ENCODE measurements around the gene DNAJC2.

Gene DNAJC2, protein sequence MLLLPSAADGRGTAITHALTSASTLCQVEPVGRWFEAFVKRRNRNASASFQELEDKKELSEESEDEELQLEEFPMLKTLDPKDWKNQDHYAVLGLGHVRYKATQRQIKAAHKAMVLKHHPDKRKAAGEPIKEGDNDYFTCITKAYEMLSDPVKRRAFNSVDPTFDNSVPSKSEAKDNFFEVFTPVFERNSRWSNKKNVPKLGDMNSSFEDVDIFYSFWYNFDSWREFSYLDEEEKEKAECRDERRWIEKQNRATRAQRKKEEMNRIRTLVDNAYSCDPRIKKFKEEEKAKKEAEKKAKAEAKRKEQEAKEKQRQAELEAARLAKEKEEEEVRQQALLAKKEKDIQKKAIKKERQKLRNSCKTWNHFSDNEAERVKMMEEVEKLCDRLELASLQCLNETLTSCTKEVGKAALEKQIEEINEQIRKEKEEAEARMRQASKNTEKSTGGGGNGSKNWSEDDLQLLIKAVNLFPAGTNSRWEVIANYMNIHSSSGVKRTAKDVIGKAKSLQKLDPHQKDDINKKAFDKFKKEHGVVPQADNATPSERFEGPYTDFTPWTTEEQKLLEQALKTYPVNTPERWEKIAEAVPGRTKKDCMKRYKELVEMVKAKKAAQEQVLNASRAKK

DNA sequence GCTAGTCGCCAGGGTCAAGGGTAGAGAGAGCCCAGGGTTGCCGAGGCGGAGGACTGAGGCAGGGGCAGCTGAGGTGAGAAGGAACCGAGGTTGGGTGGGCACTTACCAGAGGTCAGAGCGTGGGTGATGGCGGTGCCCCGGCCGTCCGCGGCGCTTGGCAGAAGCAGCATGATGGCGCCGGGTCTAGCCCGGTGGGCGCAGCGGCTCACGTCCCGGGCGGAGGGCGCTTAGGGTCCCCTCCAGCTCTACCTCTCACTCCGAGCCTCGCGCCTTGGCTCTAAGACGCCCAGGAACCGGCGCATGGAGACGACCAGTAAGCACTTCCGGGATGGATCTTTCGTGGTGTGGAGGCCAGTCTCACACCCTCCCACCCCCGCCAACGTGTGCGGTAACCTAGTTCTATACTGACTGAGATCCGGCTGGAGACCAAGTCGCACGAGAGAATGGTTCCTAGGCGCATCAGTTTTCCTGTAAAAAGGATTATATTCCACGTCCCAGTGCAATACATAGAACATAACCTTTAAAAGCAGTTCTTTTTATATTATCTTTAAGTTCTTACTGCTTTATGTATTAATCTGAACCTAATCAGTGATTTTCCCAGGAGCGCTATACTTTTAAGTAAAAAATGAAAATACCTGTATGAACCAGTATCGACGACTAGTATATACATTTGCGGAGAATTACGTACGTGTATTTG lies at the start of gene DNAJC2:
DNAJC2 (minus strand) TSS at position 315 of the 697 bp plus-strand sequence; CDS start at position 170, 145 bp downstream.
- peak; percentile 62 to 69 for DNase-seq (ENCODE audit: low read depth in 2 of 2)

- no peak for DNase-seq (ENCODE audit: low read depth in 2 of 2)
Measured at GRCh38 chr7:103391976-103392375, 47.4 kb upstream of the DNAJC2 start.

DNA sequence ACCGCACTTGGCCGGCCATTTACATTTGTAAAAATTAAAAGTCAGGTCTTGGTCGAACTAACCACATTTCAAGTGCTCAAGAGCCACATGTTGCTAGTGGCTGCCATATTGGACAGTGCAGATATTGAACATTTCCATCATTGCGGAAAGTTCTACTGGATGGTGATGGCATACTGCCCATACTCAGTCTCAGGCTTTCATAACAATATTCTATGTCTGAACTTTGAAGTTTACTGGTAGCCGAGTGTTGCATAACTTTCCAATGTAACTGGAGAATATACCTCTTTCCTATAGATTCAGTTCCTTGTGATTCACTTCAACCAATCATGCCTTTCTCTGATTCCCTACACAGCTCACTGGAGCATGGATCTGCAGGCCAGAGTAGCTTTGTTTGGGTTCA lies 46.6 kb upstream of the DNAJC2 start:
- DNase-seq (ENCODE audit: low read depth in 2 of 2): no peak

- DNase-seq (ENCODE audit: low read depth in 2 of 2): no peak
Measured at GRCh38 chr7:103389263-103389662, 44.7 kb upstream of the DNAJC2 start.

DNA sequence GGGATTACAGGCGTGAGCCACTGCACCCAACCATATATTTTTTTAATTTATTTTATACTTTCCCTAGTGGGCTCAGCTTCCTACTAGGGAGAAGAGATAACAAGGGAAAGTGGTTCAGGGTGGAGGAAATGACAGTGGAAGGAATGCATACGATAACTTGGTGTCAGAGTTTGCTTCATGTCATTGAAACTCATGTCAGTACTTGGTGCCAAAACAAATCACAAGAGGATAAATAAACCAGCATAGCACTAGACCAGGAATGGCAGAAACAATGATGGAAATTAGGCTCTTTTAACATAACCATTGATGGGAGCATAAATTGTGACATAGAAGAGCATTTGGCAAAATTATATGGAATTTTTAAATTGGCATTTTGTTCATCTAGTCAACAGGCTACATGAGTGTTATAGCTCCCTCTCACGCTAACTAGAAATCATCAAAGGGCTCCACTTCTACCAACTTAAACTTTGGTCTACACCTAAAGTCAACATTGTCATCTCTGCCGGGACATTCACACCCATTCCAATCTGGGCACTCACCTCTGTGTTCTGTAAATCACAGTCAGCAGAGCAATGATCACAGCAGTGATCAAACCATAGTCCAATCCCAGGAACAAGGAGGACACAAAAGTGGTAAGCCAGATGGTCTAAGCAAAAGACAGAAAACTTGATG lies 44.0 kb upstream of the DNAJC2 start:
- DNase-seq (ENCODE audit: low read depth in 2 of 2): no peak

DNA sequence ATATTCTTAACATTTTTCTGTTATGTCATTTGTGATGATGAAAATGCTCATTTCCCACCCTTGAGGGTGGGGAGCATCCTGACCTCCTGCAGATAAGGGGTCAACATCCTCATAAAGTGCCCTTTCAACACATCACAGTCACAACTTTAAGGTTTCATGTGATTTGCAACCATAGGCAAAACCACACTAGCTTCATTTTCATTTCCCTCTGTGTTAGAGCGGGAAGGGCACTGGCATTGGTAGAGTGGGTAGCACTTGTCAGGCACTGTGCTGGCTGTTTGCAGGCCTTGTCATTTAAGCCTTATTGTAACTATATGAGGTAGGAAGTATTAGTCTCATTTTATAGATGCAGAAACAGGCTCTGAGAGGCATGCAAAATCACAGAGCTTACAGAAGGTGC lies 42.7 kb upstream of the DNAJC2 start:
- DNase-seq (ENCODE audit: low read depth in 2 of 2): no peak

DNA sequence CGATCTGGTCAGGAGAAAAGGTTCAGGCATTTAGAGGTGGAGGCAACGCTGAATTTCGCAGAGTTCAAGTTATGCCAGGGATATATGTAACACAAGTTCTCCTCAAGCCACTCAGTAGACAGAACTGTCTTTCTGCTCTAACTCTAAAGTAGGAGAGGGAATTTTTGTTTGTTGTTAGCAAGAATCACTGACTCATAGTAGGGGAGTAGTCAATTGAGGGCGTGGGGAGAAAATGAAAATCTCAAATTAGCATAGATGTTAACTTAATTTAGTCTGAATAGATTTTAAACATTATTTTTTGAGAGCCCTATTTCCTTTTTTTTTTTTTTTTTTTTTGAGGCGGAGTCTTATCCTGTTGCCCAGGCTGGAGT lies 37.5 kb upstream of the DNAJC2 start:
- DNase-seq (ENCODE audit: low read depth in 2 of 2): no peak

- no peak for DNase-seq (ENCODE audit: low read depth in 2 of 2)
Measured at GRCh38 chr7:103381280-103382031, 36.9 kb upstream of the DNAJC2 start.

DNA sequence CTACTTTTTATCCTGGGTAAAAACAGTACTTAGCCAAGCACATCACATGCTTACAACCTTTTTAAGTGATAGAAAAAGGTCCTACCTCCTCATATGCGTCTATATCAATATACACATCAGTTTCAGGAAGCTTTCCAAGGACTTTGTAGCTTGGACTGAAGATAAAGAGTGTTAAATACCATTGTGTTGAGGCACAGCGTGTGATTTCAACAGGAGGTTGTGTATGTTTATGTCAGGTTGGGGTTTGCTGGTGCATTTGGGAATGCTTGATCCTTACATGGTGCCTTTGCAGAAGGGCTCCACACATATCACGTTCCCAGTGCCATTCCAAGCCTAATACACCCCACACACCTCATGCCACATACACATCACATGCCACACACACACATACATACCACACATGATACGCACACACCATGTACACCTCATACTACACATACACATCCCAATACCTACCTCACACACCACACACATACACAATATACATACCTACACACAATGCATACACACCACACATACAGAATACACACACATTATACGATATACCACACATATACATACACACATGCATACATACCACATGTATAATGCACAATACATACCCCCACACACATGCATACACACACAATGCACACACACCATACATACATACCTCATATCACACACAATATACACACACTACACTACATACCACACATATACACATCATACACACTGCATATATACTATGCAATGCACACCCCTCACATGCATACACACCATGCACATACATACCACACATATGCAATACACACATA lies 36.0 kb upstream of the DNAJC2 start:
- no peak for DNase-seq (ENCODE audit: low read depth in 2 of 2)

GRCh38 chr7:103379270-103379975 lies 34.9 kb upstream of the DNAJC2 start:
- no peak for DNase-seq (ENCODE audit: low read depth in 2 of 2)

GRCh38 chr7:103373866-103374643 lies 29.5 kb upstream of the DNAJC2 start:
- no peak for DNase-seq (ENCODE audit: low read depth in 2 of 2)

- no peak for DNase-seq (ENCODE audit: low read depth in 2 of 2)
Measured at GRCh38 chr7:103369432-103369831, 24.9 kb upstream of the DNAJC2 start.

- no peak for DNase-seq (ENCODE audit: low read depth in 2 of 2)
Measured at GRCh38 chr7:103349805-103350204, 5.2 kb upstream of the DNAJC2 start.

DNA sequence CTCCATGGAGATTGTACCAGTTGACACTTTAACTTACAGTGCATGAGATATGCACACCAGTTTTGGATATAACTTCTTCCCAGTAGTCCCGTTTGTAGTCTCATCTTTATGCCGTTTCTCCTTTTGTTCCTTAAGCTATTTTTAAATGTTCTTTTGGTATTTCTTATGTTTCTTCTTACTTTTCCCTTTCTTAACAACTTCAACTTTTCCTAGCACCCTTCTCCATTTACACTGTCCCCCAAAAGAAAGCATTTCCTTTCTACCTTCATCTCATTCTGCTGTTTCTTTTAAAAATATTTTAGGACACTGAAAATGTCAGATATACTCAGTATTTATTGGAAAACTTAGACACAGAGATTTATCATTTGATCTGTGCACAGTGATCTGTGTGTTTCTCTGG lies 4.4 kb upstream of the DNAJC2 start:
- DNase-seq (ENCODE audit: low read depth in 2 of 2): no peak

- DNase-seq (ENCODE audit: low read depth in 2 of 2): no peak
Measured at GRCh38 chr7:103348452-103348851, 3.9 kb upstream of the DNAJC2 start.

DNA sequence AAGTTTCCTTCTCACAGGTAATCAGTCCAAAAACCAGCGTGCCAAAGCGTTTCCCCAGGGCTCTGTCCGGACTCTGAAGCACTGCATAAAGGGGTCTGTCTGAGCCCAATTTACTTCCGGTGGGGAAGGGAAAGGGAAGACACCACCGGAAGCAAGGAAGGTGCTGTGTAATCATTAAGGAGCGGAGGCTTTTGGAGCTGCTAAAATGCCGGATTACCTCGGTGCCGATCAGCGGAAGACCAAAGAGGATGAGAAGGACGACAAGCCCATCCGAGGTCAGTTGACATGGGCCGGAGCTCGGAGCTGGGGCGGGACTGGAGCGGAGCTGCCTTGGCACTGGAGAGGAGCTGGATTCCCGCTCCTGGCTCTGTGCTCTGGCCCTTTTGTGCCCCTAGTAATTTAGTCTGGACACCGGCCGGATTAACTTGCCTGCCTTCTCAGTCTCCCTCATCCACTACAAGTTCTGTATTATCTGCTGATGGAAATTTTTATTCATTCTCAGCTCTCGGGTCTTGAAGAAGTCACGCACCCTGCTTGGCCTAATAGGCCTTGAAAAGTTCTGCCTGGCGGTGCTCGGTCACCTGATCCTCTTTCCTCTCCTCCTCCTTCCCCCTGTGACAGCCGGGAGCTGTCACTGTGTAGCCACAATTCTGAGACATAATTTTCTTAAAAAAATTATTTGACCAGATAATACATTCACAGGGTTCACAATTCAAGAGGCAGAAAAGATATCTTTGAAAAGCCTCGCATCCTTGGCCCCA lies 3.1 kb upstream of the DNAJC2 start, which contains the start of gene PSMC2:
PSMC2 (plus strand) TSS at position 137 of the 761 bp plus-strand sequence; CDS start at position 206, 69 bp downstream.
- peak; percentile 57 to 68 for DNase-seq (ENCODE audit: low read depth in 2 of 2)

- no peak for DNase-seq (ENCODE audit: low read depth in 2 of 2)
Measured at GRCh38 chr7:103346396-103346795, 1.8 kb upstream of the DNAJC2 start.

DNA sequence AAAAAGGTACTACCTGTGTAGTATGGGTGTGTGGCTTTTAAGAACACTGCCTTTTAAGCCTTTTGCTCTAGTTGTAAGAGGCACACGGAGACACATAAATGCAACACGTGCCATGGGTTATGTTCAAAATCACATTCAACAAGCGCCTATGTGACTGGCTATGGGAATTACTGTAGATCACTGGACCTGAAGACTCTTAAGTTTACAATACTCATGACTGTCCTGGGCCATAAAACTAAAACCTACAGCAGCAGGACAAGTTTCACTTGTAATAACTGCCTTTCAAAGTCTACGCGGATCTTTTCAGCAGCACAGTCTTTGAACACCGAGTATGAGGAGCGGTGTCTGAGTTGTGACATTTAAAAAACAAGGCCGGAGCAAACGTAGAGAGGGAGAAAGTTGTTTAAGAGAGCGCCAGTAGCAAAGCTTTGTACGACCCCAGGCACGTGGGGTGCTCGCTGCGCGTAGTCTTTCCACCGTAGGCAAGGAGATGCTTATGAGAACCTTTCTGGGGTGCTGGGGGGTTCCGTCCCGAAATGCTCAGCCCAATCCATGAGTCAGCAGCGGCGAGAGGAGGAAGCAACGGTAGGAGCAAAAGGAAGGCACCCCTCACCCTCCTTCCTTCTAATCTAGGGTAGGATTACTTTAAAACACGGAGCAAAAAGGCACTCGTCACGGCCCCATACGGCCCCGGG lies 662 bp downstream of the DNAJC2 start:
- DNase-seq (ENCODE audit: low read depth in 2 of 2): peak; percentile 1 to 4

Measured in stimulated activated CD8-positive, alpha-beta memory T cell treated with anti-CD3 and anti-CD28 coated beads, Interleukin-2, amount 100 ng/mL, for 1 hour (primary cell).